ENCODE measurements around the gene B3GAT2. TPM values are rescaled to one million over a fixed set of nuclear protein-coding genes. Genes with fewer than 3 reads are reported as not detected.

The B3GAT2 gene
- total RNA-seq, 1 donor from 2014 or later: 0.52 TPM

DNA sequence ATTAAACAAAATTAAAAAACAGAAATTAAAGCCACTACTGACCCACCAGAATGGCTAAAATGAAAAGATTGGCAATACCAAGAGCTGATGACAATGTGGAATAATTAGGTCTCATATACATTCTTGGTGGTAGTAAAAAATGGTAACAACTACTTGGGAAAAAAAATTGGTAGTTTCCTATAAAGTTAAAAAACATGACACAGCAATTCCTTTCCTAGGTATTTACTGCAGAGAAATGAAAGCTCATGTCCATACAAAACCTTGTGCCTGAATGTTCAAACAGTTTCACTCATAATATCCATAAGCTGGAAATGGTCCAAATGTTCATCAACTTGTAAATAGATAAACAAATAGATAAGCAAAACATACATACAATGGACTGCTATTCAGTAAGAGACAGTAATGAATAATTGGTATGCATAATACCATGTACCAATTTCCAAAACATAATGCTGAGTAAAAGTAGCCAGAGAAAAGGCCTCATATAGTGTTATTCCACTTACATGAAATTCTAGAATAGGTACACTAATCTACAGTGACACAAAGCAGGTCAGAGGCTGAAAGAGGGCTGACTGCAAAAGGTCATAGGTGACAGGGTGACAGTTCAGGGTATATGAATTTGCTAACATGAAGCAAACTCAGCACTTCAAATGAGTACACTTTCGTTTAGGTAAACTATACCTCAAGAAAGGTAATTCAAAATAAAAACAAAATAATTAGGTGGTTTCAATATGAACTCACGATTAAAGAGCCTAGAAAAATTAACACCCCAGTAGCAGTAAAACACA, 53.0 kb downstream of the B3GAT2 start:
- H3K9ac ChIP-seq (ENCODE audit: low read depth in 1 of 3, low read length in 3 of 3): no peak overlapping the region
- no peaks in the 10 kb centered on the region for H3K27me3 ChIP-seq (ENCODE audit: control insufficient read depth in 3 of 3, insufficient read depth in 3 of 3, low read length in 3 of 3)
- no peaks in the 10 kb centered on the region for H3K9me3 ChIP-seq (ENCODE audit: control insufficient read depth in 3 of 3, low read length in 3 of 3)
- no peaks in the 10 kb centered on the region for H3K4me1 ChIP-seq (ENCODE audit: control insufficient read depth in 3 of 3, insufficient read depth in 3 of 3, low read length in 3 of 3)
- H3K4me3 ChIP-seq (ENCODE audit: low read length in 3 of 3): no peak overlapping the region
- H3K36me3 ChIP-seq (ENCODE audit: control insufficient read depth in 3 of 3, insufficient read depth in 3 of 3, low read length in 3 of 3): no peaks in the 10 kb centered on the region
- no peak overlapping the region for H3K27ac ChIP-seq (ENCODE audit: low read depth, low read length)

DNA sequence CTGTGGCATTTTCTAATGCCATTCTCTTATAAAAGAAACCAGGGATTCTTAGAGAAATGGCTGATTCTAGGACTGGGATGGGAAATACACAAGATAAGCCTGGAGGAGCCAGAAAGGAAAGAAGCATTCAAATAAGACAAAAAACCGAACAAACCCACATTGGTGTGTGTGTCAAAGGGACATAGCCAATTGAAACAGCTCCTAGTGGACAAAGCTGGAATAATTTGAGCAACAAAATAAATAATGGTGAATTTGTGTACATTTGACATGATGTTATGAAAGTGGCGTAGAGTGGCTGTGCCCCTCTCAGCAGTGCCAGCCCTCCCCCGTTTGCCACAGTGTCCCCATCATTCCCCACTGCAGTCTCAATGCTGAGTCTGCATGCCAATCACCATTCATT, 55.5 kb downstream of the B3GAT2 start:
- no peaks in the 10 kb centered on the region for H3K27me3 ChIP-seq (ENCODE audit: control insufficient read depth in 3 of 3, insufficient read depth in 3 of 3, low read length in 3 of 3)
- H3K4me1 ChIP-seq (ENCODE audit: control insufficient read depth in 3 of 3, insufficient read depth in 3 of 3, low read length in 3 of 3): no peaks in the 10 kb centered on the region
- H3K4me3 ChIP-seq (ENCODE audit: low read length in 3 of 3): no peak overlapping the region
- no peaks in the 10 kb centered on the region for H3K9me3 ChIP-seq (ENCODE audit: control insufficient read depth in 3 of 3, low read length in 3 of 3)
- no peak overlapping the region for H3K27ac ChIP-seq (ENCODE audit: low read depth, low read length)
- H3K36me3 ChIP-seq (ENCODE audit: control insufficient read depth in 3 of 3, insufficient read depth in 3 of 3, low read length in 3 of 3): no peaks in the 10 kb centered on the region
- H3K9ac ChIP-seq (ENCODE audit: low read depth in 1 of 3, low read length in 3 of 3): no peak overlapping the region

DNA sequence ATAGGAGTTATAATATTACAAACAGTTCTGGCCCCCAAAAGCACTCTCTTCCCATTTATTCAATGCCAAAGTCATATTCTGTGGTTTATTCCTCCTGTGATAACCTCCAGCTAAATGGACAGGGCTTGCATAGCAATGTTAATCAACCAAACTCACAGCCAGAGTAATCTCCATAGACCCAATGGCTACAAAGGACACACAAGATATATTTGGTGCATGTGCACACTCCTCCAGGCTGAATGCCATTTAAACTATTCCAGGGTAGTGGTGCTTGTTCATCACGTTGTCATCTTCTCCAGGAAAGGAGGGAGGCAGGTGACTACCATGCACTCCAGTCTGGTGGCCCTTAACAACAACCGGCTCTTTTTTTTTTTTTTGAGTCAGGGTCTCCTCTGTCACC, 56.8 kb downstream of the B3GAT2 start:
- no peaks in the 10 kb centered on the region for H3K36me3 ChIP-seq (ENCODE audit: control insufficient read depth in 3 of 3, insufficient read depth in 3 of 3, low read length in 3 of 3)

DNA sequence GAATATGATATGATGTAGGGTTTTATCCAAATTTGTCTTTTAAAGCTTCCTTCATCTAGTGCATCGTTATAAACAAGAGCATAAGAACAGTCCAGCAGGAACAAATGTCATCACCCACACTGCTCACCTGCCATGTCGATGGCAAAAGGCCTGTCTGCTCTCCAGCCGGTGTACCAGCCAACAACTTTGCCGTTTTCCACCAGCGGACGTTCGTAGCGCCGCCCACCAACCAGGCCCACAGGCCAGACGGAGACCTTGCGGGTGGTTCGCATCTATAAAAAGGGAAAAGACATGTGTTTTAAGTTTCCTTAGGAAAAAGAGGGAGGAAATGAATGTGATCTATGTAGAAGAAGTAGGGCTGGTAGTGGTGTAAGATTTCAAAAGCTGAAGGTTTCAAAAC, 62.9 kb downstream of the B3GAT2 start:
- Histone ChIP-seq H3K9me3 (ENCODE audit: control insufficient read depth in 3 of 3, low read length in 3 of 3) (no peaks in the 10 kb centered on the region), H3K9ac (ENCODE audit: low read depth in 1 of 3, low read length in 3 of 3) (no peak overlapping the region), H3K36me3 (ENCODE audit: control insufficient read depth in 3 of 3, insufficient read depth in 3 of 3, low read length in 3 of 3) (no peaks in the 10 kb centered on the region)

More for the DNA sequence above, 56.8 kb downstream of the B3GAT2 start:
- Histone ChIP-seq H3K4me3 (ENCODE audit: low read length in 3 of 3) (no peak overlapping the region), H3K9ac (ENCODE audit: low read depth in 1 of 3, low read length in 3 of 3) (no peak overlapping the region), H3K4me1 (ENCODE audit: control insufficient read depth in 3 of 3, insufficient read depth in 3 of 3, low read length in 3 of 3) (no peaks in the 10 kb centered on the region), H3K27me3 (ENCODE audit: control insufficient read depth in 3 of 3, insufficient read depth in 3 of 3, low read length in 3 of 3) (peaks cover 0 to under 1% (median 0%) of the 10 kb centered on the region in 3 donors), H3K9me3 (ENCODE audit: control insufficient read depth in 3 of 3, low read length in 3 of 3) (no peaks in the 10 kb centered on the region), H3K27ac (ENCODE audit: low read depth, low read length) (no peak overlapping the region)

DNA sequence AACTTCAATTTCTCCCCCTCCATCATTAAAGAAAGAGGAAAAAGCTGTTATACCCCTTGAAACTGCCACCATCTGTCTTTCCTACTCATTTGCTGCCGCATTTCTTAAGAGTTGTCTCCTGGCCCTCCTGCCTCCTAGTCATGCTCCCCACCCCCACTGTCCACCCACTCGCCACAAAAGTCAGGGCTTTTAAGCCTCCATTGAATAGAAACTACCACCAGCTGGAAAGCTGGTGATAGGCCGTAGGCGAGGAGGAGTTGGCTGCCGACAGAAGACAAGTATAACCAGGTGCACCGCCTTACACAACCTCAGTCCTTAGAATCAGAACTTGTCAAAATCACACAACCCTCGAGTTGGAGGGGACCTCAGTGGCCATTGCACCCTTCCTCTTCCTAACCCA, 67.6 kb downstream of the B3GAT2 start:
- Histone ChIP-seq H3K27me3 (ENCODE audit: control insufficient read depth in 3 of 3, insufficient read depth in 3 of 3, low read length in 3 of 3) (no peaks in the 10 kb centered on the region), H3K27ac (ENCODE audit: low read depth, low read length) (no peak overlapping the region), H3K4me3 (ENCODE audit: low read length in 3 of 3) (no peak overlapping the region), H3K4me1 (ENCODE audit: control insufficient read depth in 3 of 3, insufficient read depth in 3 of 3, low read length in 3 of 3) (peaks cover 3 to 7% (median 6%) of the 10 kb centered on the region in 3 donors), H3K9me3 (ENCODE audit: control insufficient read depth in 3 of 3, low read length in 3 of 3) (no peaks in the 10 kb centered on the region), H3K36me3 (ENCODE audit: control insufficient read depth in 3 of 3, insufficient read depth in 3 of 3, low read length in 3 of 3) (no peaks in the 10 kb centered on the region), H3K9ac (ENCODE audit: low read depth in 1 of 3, low read length in 3 of 3) (no peak overlapping the region)

More for the DNA sequence above, 62.9 kb downstream of the B3GAT2 start:
- Histone ChIP-seq H3K27me3 (ENCODE audit: control insufficient read depth in 3 of 3, insufficient read depth in 3 of 3, low read length in 3 of 3) (peaks cover 0 to 2% (median 0%) of the 10 kb centered on the region in 3 donors), H3K4me1 (ENCODE audit: control insufficient read depth in 3 of 3, insufficient read depth in 3 of 3, low read length in 3 of 3) (no peaks in the 10 kb centered on the region), H3K27ac (ENCODE audit: low read depth, low read length) (no peak overlapping the region), H3K4me3 (ENCODE audit: low read length in 3 of 3) (no peak overlapping the region)

DNA sequence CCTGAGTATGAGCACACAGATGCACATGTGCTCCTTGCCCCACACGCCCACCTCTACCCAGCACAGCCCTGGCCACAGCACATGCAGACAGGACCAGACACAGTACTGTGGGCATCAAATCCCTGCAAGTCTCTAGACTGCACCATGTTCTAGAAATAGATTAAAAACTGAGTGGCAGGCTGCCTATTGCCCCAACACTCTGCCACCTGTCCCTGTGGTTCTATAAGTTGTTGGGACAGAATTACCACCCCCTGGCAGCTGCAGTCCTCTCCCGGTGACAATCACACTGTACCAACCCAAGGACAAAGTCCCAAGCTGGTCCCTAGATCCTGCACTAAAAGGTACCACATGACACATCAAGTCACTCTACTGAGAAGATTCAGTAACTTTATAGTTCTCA, 70.2 kb downstream of the B3GAT2 start:
- H3K27ac ChIP-seq (ENCODE audit: low read depth, low read length): no peak overlapping the region
- no peaks in the 10 kb centered on the region for H3K9me3 ChIP-seq (ENCODE audit: control insufficient read depth in 3 of 3, low read length in 3 of 3)
- H3K4me1 ChIP-seq (ENCODE audit: control insufficient read depth in 3 of 3, insufficient read depth in 3 of 3, low read length in 3 of 3): peaks cover 3 to 7% (median 6%) of the 10 kb centered on the region in 3 donors
- no peak overlapping the region for H3K4me3 ChIP-seq (ENCODE audit: low read length in 3 of 3)
- no peaks in the 10 kb centered on the region for H3K27me3 ChIP-seq (ENCODE audit: control insufficient read depth in 3 of 3, insufficient read depth in 3 of 3, low read length in 3 of 3)
- no peak overlapping the region for H3K9ac ChIP-seq (ENCODE audit: low read depth in 1 of 3, low read length in 3 of 3)
- H3K36me3 ChIP-seq (ENCODE audit: control insufficient read depth in 3 of 3, insufficient read depth in 3 of 3, low read length in 3 of 3): no peaks in the 10 kb centered on the region

DNA sequence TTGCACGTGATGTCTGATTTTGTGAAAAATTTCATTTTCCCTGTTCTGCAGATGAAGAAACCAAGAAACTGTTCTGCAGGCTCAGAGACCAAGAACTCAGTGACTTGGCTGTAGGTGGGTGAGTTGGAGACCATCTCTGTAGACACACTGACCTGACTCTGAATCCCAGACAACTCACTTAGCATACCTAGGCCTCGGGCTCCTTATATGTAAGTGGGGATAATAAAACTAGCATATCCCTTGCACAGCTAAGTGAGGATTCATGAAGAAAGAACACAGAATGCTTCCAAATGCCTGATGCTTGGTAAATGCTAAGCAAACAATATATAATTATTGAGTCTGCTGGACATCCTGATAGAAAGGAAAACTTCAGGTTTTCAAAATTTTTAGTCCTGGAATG, 70.8 kb downstream of the B3GAT2 start:
- Histone ChIP-seq H3K4me1 (ENCODE audit: control insufficient read depth in 3 of 3, insufficient read depth in 3 of 3, low read length in 3 of 3) (peaks cover 3 to 7% (median 6%) of the 10 kb centered on the region in 3 donors), H3K36me3 (ENCODE audit: control insufficient read depth in 3 of 3, insufficient read depth in 3 of 3, low read length in 3 of 3) (no peaks in the 10 kb centered on the region), H3K9ac (ENCODE audit: low read depth in 1 of 3, low read length in 3 of 3) (no peak overlapping the region), H3K4me3 (ENCODE audit: low read length in 3 of 3) (no peak overlapping the region), H3K27me3 (ENCODE audit: control insufficient read depth in 3 of 3, insufficient read depth in 3 of 3, low read length in 3 of 3) (no peaks in the 10 kb centered on the region), H3K9me3 (ENCODE audit: control insufficient read depth in 3 of 3, low read length in 3 of 3) (no peaks in the 10 kb centered on the region), H3K27ac (ENCODE audit: low read depth, low read length) (no peak overlapping the region)

DNA sequence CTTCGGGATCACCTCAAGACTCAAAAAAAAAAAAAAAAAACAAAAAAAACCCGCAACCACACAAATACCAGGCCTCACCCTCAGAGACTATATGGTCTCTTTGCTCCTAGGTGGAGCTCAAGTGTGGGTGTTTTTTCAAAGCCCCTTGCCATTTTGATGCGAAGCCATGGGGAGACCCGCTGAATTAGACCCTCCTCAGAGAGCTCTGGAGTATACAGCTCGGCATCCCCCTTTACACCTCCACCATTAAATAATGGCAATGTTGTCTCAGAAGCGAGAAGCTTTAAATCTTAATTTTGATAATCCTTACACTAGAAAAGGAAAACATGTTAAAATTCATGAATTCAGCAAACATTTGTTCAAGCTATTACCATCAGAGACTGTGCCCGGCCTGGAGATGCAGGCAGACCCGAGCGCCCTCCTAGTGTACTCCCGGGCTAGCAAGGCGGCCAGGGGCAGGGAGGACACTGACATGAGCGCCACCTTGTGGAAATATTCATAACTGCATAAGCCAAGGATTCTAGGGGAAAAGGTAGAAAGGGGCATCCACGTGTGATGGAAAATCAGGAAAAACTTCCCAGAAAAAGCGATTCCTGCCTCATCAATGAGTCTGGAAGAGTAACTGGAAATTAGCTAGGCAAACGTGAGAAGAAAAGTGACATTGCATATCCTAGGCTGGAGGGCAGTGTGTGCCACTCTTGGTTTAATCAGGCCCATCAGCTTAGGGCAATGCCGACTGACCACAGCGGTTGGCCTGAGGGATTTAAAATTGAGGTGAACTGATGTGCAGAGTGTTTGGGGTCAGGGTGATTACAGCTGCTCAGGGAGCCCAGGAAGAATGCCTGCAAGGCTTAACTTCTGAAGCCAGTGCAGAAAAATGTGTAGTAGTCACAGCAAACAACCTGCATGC, 72.5 kb downstream of the B3GAT2 start:
- no peaks in the 10 kb centered on the region for H3K36me3 ChIP-seq (ENCODE audit: control insufficient read depth in 3 of 3, insufficient read depth in 3 of 3, low read length in 3 of 3)
- no peaks in the 10 kb centered on the region for H3K27me3 ChIP-seq (ENCODE audit: control insufficient read depth in 3 of 3, insufficient read depth in 3 of 3, low read length in 3 of 3)
- peaks cover 3 to 7% (median 6%) of the 10 kb centered on the region in 3 donors for H3K4me1 ChIP-seq (ENCODE audit: control insufficient read depth in 3 of 3, insufficient read depth in 3 of 3, low read length in 3 of 3)
- no peak overlapping the region for H3K4me3 ChIP-seq (ENCODE audit: low read length in 3 of 3)
- no peak overlapping the region for H3K9ac ChIP-seq (ENCODE audit: low read depth in 1 of 3, low read length in 3 of 3)
- no peak overlapping the region for H3K27ac ChIP-seq (ENCODE audit: low read depth, low read length)
- H3K9me3 ChIP-seq (ENCODE audit: control insufficient read depth in 3 of 3, low read length in 3 of 3): no peaks in the 10 kb centered on the region

DNA sequence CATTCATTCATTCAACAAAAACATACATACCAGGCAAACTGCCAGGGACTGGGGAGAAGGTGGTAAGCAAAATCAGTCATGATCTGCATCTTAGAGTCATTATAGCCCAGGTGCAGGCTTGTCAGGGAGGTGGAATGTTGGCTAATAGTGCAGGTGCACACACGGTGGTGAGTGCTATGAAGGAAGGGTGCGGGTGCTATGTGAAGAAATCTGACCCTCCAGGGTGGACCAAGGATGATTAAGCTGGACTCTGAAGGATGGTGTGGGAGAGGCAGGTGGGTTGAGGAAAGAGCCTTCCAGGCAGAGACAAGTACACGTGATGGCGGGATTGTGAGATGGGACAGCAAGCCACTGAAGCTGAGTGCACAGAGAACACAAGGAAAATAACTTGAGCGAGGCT, 77.4 kb downstream of the B3GAT2 start:
- Histone ChIP-seq H3K9ac (ENCODE audit: low read depth in 1 of 3, low read length in 3 of 3) (no peak overlapping the region), H3K27ac (ENCODE audit: low read depth, low read length) (no peak overlapping the region), H3K27me3 (ENCODE audit: control insufficient read depth in 3 of 3, insufficient read depth in 3 of 3, low read length in 3 of 3) (no peaks in the 10 kb centered on the region), H3K4me3 (ENCODE audit: low read length in 3 of 3) (no peak overlapping the region), H3K36me3 (ENCODE audit: control insufficient read depth in 3 of 3, insufficient read depth in 3 of 3, low read length in 3 of 3) (no peaks in the 10 kb centered on the region), H3K9me3 (ENCODE audit: control insufficient read depth in 3 of 3, low read length in 3 of 3) (no peaks in the 10 kb centered on the region), H3K4me1 (ENCODE audit: control insufficient read depth in 3 of 3, insufficient read depth in 3 of 3, low read length in 3 of 3) (no peaks in the 10 kb centered on the region)
